22Rv1 (cell line): Measurements from ENCODE around the gene EEPD1.
"Not testable (repeated sequence)": the region's sequence is repeated elsewhere in the genome, so short reads cannot be mapped to it uniquely, and the experiment has no call there.

Source experiments
- H3K27ac ChIP-seq: fragments of 450-650 bp; 2 replicates; pipeline ENCODE4 v1.5.1; 2017
- CTCF ChIP-seq: fragments of 450-650 bp; IDR thresholded peaks from 2 replicates; pipeline ENCODE4 v1.5.1; 2017; ENCODE audit warnings: mild to moderate bottlenecking
- ZFX ChIP-seq: fragments of 450-650 bp; IDR thresholded peaks from 2 replicates; pipeline ENCODE4 v1.6.1; 2017; ENCODE audit warnings: antibody characterized with exemption, borderline replicate concordance

EEPD1 gene

GRCh38 chr7:36316319-36316718 lies 163.3 kb downstream of the EEPD1 start:
- TF ChIP-seq ZFX, result no peak
- no peak for TF ChIP-seq CTCF

GRCh38 chr7:36317276-36317675 lies 164.2 kb downstream of the EEPD1 start:
- no peak overlapping the region for H3K27ac ChIP-seq
- no peak for TF ChIP-seq CTCF
- TF ChIP-seq ZFX, result no peak

More at GRCh38 chr7:36316319-36316718, 163.3 kb downstream of the EEPD1 start:
- no peak overlapping the region for H3K27ac ChIP-seq

- H3K27ac ChIP-seq, result no peak overlapping the region
- TF ChIP-seq ZFX (no peak), CTCF (no peak)
These were observed 165.1 kb downstream of the EEPD1 start for GRCh38 chr7:36318116-36318515.

GRCh38 chr7:36321284-36321683 lies 168.2 kb downstream of the EEPD1 start:
- not testable (repeated sequence) for H3K27ac ChIP-seq

GRCh38 chr7:36336390-36336789 lies 183.3 kb downstream of the EEPD1 start:
- no peak overlapping the region for H3K27ac ChIP-seq
- TF ChIP-seq CTCF (no peak), ZFX (no peak)

GRCh38 chr7:36338256-36338655 lies 185.2 kb downstream of the EEPD1 start:
- H3K27ac ChIP-seq, result no peak overlapping the region
- TF ChIP-seq ZFX (no peak), CTCF (no peak)

GRCh38 chr7:36343548-36343947 lies 190.5 kb downstream of the EEPD1 start:
- H3K27ac ChIP-seq, result no peak overlapping the region
- TF ChIP-seq CTCF (no peak), ZFX (no peak)

GRCh38 chr7:36344622-36345021 lies 191.6 kb downstream of the EEPD1 start:
- TF ChIP-seq ZFX (no peak), CTCF (no peak)

More at GRCh38 chr7:36344622-36345021, 191.6 kb downstream of the EEPD1 start:
- no peak overlapping the region for H3K27ac ChIP-seq
